A549 (cell line): ENCODE data around the gene MTHFD2. TPM values are rescaled to one million over a fixed set of nuclear protein-coding genes. Genes with fewer than 3 reads are reported as not detected.

Experiments
- ATAC-seq, 2 experiments: fragments of 200-7000 bp in 1 of 2; fragments of >200 bp in 1 of 2; cut with Nextera tagmentation in 1 of 2; cut with Tn5 transposase in 1 of 2; 3 replicates each; pipeline versions ENCODE4 v1.8.0 to v1.9.1; 2018 to 2020; ENCODE audit warnings: mild to moderate bottlenecking in 1 of 2, moderate library complexity in 1 of 2
- CTCF ChIA-PET: fragments of 300-600 bp; sonication (Branson Sonifier 250); formaldehyde crosslinking; extraction: SDS; loops from one replicate; lab custom pipeline; 2021; ENCODE audit warnings: antibody characterized with exemption, inconsistent platforms; lab: Yijun Ruan, JAX
- POLR2A ChIA-PET: fragments of 350-600 bp; formaldehyde crosslinking; extraction: SDS; loops from one replicate; lab custom pipeline; 2021; ENCODE audit warnings: antibody characterized with exemption, inconsistent platforms; lab: Yijun Ruan, JAX
- DNase-seq, 2 experiments: peaks; one replicate each; pipeline versions ENCODE4 v3.0.0 to v3.0.0-alpha.2; 2011 to 2016; ENCODE audit warnings: low read depth in 1 of 2, low spot score in 1 of 2
- FAIRE-seq: peaks from 2 replicates; lab custom pipeline; 2011; peaks lifted over from hg19 to GRCh38; lab: Jason Lieb, UNC
- H3K27ac ChIP-seq, 2 experiments: fragments of >200 bp; sonication (Bioruptor Twin); formaldehyde crosslinking; 3 replicates each; pipeline ENCODE4 v1.5.1; 2016 to 2017
- H3K4me1 ChIP-seq: fragments of >200 bp; sonication (Bioruptor Twin); formaldehyde crosslinking; 3 replicates; pipeline ENCODE4 v1.6.1; 2016
- H3K4me2 ChIP-seq: fragments of >200 bp; sonication (Bioruptor Twin); formaldehyde crosslinking; 3 replicates; pipeline ENCODE4 v1.6.1; 2016
- H3K4me3 ChIP-seq: fragments of >200 bp; sonication (Bioruptor Twin); formaldehyde crosslinking; 3 replicates; pipeline ENCODE4 v1.5.1; 2016
- H3K9me3 ChIP-seq: fragments of >200 bp; sonication (Bioruptor Twin); formaldehyde crosslinking; 3 replicates; pipeline ENCODE4 v1.6.1; 2016
- CHD4 ChIP-seq: fragments of 200-600 bp; sonication (generic); IDR thresholded peaks from 2 replicates; pipeline ENCODE4 v1.6.1; 2016; ENCODE audit warnings: antibody characterized with exemption, mild to moderate bottlenecking, borderline replicate concordance
- EHMT2 ChIP-seq: fragments of 200-600 bp; sonication (generic); IDR thresholded peaks from 2 replicates; pipeline ENCODE4 v1.6.1; 2016; ENCODE audit warnings: antibody characterized with exemption, low read depth, mild to moderate bottlenecking, moderate library complexity
- EP300 ChIP-seq, 2 experiments: fragments of >200 bp; sonication (Bioruptor Twin); formaldehyde crosslinking; IDR thresholded peaks; 2 replicates in 1 of 2; 3 replicates in 1 of 2; pipeline ENCODE4 v1.6.1; 2016 to 2017
- FOSB ChIP-seq: fragments of 250-450 bp; sonication (Bioruptor Pico); IDR thresholded peaks from 2 replicates; pipeline ENCODE4 v1.5.0; 2020; ENCODE audit warnings: mild to moderate bottlenecking, moderate library complexity
- FOSL2 ChIP-seq, 2 experiments: fragments of 450-650 bp in 1 of 2; fragments of >200 bp in 1 of 2; sonication (Bioruptor Twin) in 1 of 2; formaldehyde crosslinking; IDR thresholded peaks; 2 replicates each; pipeline versions ENCODE4 v1.5.0 to v1.6.1; 2016 to 2020; ENCODE audit warnings: mild to moderate bottlenecking in 1 of 2, moderate library complexity in 1 of 2
- HES2 ChIP-seq: fragments of >200 bp; sonication (Bioruptor Twin); formaldehyde crosslinking; IDR thresholded peaks from 2 replicates; pipeline ENCODE4 v1.6.1; 2016
- HEYL ChIP-seq: fragments of 250-450 bp; sonication (Bioruptor Pico); IDR thresholded peaks from 2 replicates; pipeline ENCODE4 v1.8.0; 2021; ENCODE audit warnings: mild to moderate bottlenecking, moderate library complexity
- HMGXB4 ChIP-seq: fragments of 250-450 bp; sonication (Bioruptor Pico); IDR thresholded peaks from 2 replicates; pipeline ENCODE4 v1.5.0; 2021; ENCODE audit warnings: mild to moderate bottlenecking, moderate library complexity, borderline replicate concordance
- HOXA7 ChIP-seq: fragments of 250-450 bp; sonication (Bioruptor Pico); IDR thresholded peaks from 2 replicates; pipeline ENCODE4 v1.5.0; 2020; ENCODE audit warnings: mild to moderate bottlenecking, moderate library complexity
- HOXB13 ChIP-seq: fragments of 250-450 bp; sonication (Bioruptor Pico); IDR thresholded peaks from 2 replicates; pipeline ENCODE4 v1.5.0; 2020; ENCODE audit warnings: low read depth, mild to moderate bottlenecking, moderate library complexity
- HOXB5 ChIP-seq: fragments of 250-450 bp; sonication (Bioruptor Pico); IDR thresholded peaks from 2 replicates; pipeline ENCODE4 v1.5.0; 2020; ENCODE audit warnings: mild to moderate bottlenecking, moderate library complexity
- JUN ChIP-seq, 2 experiments: fragments of >200 bp; sonication (Bioruptor Twin); formaldehyde crosslinking; IDR thresholded peaks; 2 replicates in 1 of 2; 3 replicates in 1 of 2; pipeline ENCODE4 v1.6.1; 2016 to 2017
- JUNB ChIP-seq: fragments of >200 bp; sonication (Bioruptor Twin); formaldehyde crosslinking; IDR thresholded peaks from 2 replicates; pipeline ENCODE4 v1.6.1; 2016
- KDM1A ChIP-seq: fragments of 200-600 bp; sonication (generic); IDR thresholded peaks from 2 replicates; pipeline ENCODE4 v1.6.1; 2016; ENCODE audit warnings: low read depth, mild to moderate bottlenecking
- MAFK ChIP-seq: fragments of 450-650 bp; IDR thresholded peaks from 2 replicates; pipeline ENCODE4 v1.6.1; 2014; ENCODE audit not compliant: partially characterized antibody
- MAX ChIP-seq: IDR thresholded peaks from 2 replicates; pipeline ENCODE4 v1.6.1; 2012
- NR3C1 ChIP-seq: fragments of >200 bp; sonication (Bioruptor Twin); formaldehyde crosslinking; IDR thresholded peaks from 3 replicates; pipeline ENCODE4 v1.6.1; 2017
- PBX3 ChIP-seq: IDR thresholded peaks from 2 replicates; pipeline ENCODE4 v1.6.1; 2012
- POLR2A ChIP-seq: IDR thresholded peaks from 2 replicates; pipeline ENCODE4 v1.6.1; 2012; ENCODE audit warnings: mild to moderate bottlenecking, low read length
- RCOR1 ChIP-seq: fragments of 150-350 bp; IDR thresholded peaks from 2 replicates; pipeline ENCODE4 v1.6.1; 2014; ENCODE audit warnings: antibody characterized with exemption, low read length, low read depth
- RNF2 ChIP-seq: fragments of 200-600 bp; sonication (generic); IDR thresholded peaks from 2 replicates; pipeline ENCODE4 v1.6.1; 2016; ENCODE audit warnings: low read depth, mild to moderate bottlenecking, antibody characterized with exemption, moderate library complexity, borderline replicate concordance
- SMC3 ChIP-seq: fragments of >200 bp; sonication (Bioruptor Twin); formaldehyde crosslinking; IDR thresholded peaks from 3 replicates; pipeline ENCODE4 v1.6.1; 2018; ENCODE audit warnings: inconsistent platforms
- SREBF2 ChIP-seq: fragments of 450-650 bp; IDR thresholded peaks from 2 replicates; pipeline ENCODE4 v1.6.1; 2014; ENCODE audit warnings: mild to moderate bottlenecking, moderate library complexity
- TFCP2L1 ChIP-seq: fragments of 250-450 bp; sonication (Bioruptor Pico); IDR thresholded peaks from 2 replicates; pipeline ENCODE4 v1.5.0; 2021; ENCODE audit warnings: mild to moderate bottlenecking
- TP53 ChIP-seq: fragments of 250-450 bp; sonication (Bioruptor Pico); IDR thresholded peaks from 2 replicates; pipeline ENCODE4 v1.5.0; 2021; ENCODE audit warnings: mild to moderate bottlenecking, moderate library complexity
- ZC3H11A ChIP-seq: fragments of 450-650 bp; IDR thresholded peaks from 2 replicates; pipeline ENCODE4 v1.6.1; 2014; ENCODE audit warnings: antibody characterized with exemption, mild to moderate bottlenecking
- ZFP36 ChIP-seq: fragments of 450-650 bp; IDR thresholded peaks from 2 replicates; pipeline ENCODE4 v1.6.1; 2014; ENCODE audit warnings: borderline replicate concordance; ENCODE audit not compliant: partially characterized antibody
- ZNF302 ChIP-seq: fragments of 250-450 bp; sonication (Bioruptor Pico); IDR thresholded peaks from 2 replicates; pipeline ENCODE4 v1.9.0; 2021; ENCODE audit warnings: inconsistent platforms, mild to moderate bottlenecking, moderate library complexity
- WGBS: methylation state at CpG from one replicate; pipeline ENCODE4 v1.1.6; 2017; ENCODE audit errors: missing lambda C conversion rate; 5-methylcytosine and 5-hydroxymethylcytosine counted together
- polyA plus RNA-seq, 4 experiments: library from polyadenylated mRNA; depleted of rRNA in 3 of 4; stranded (reverse); fragments of >200 nt; fragmentation: RNase III in 1 of 4; extraction: RNeasy Plus Mini Kit Qiagen cat#74134 plus additional on column Dnase treatment in 1 of 4; gene quantifications; 2 replicates in 3 of 4; 3 replicates in 1 of 4; pipeline ENCODE4 v1.2.3, GENCODE V29; 2011 to 2017

MTHFD2 gene
- polyA plus RNA-seq, 2 of the 4 experiments (the other 2 are of a cell fraction) = 149 to 608 TPM

GRCh38 chr2:74201196-74201595 lies 2.8 kb downstream of the MTHFD2 start:
- H3K4me2 ChIP-seq = peak overlapping the region; percentile 91
- H3K27ac ChIP-seq = no peak overlapping the region
- CTCF ChIA-PET = interaction anchor here (0.6 to 1.7 kb wide), 2 partner anchors 134 to 421 kb away, joined by 4 read pairs; no protein-coding TSS in a partner anchor

GRCh38 chr2:74201596-74201995 lies 3.2 kb downstream of the MTHFD2 start:
- POLR2A ChIA-PET = no interaction called here
- TF ChIP-seq HEYL (CRISPR knock-in tag) (no peak), JUN (IDR thresholded peaks at IDR 0.05) (0 out of 5 replicates have a peak, but pooled peaks of 1 of the 2 experiments have one; percentile 1), HOXA7 (0 out of 2 replicates have a peak, but pooled peaks have one; percentile 46), HOXB5 (CRISPR knock-in tag) (no peak), CHD4 (no peak), TFCP2L1 (CRISPR knock-in tag) (no peak), PBX3 (no peak), MAX (no peak), FOSL2 (IDR thresholded peaks at IDR 0.05) (no peak), FOSL2 (CRISPR knock-in tag; IDR thresholded peaks at IDR 0.05) (no peak)
- TF ChIP-seq, all 56 proteins: peak for 2
- CTCF ChIA-PET = interaction anchor here (1.7 kb wide), 1 partner anchor 134 kb away, joined by 4 read pairs; no protein-coding TSS in a partner anchor
- Histone ChIP-seq H3K4me2 (peak overlapping the region; percentile 91), H3K27ac (no peak overlapping the region), H3K4me1 (peaks cover 70% of the 10 kb centered on the region), H3K4me3 (peak overlapping the region; percentile 94; the same call in 1 of the 3 replicates), H3K9me3 (no peaks in the 10 kb centered on the region)
- no peak for FAIRE-seq
- ATAC-seq = no peak
- DNase-seq = no peak
- 39% methylated on average over 1 of the region's 1 CpG for WGBS

More at GRCh38 chr2:74201196-74201595, 2.8 kb downstream of the MTHFD2 start:
- POLR2A ChIA-PET = no interaction called here
- Histone ChIP-seq H3K4me3 (peak overlapping the region; percentile 94; the same call in 2 of the 3 replicates), H3K4me1 (peaks cover 67% of the 10 kb centered on the region), H3K9me3 (no peaks in the 10 kb centered on the region)
- TF ChIP-seq HEYL (CRISPR knock-in tag) (no peak), JUN (IDR thresholded peaks at IDR 0.05) (0 out of 5 replicates have a peak, but pooled peaks of 1 of the 2 experiments have one; percentile 21), JUNB (no peak), TP53 (CRISPR knock-in tag) (no peak)
- WGBS = 89% methylated on average over 3 of the region's 3 CpGs
- DNase-seq (no peak), ATAC-seq (no peak), FAIRE-seq (no peak)

GRCh38 chr2:74204436-74204835 lies 6.0 kb downstream of the MTHFD2 start:
- no peaks in the 10 kb centered on the region for H3K9me3 ChIP-seq
- DNase-seq (no peak), FAIRE-seq (no peak), ATAC-seq (no peak)
- no peak overlapping the region for H3K4me3 ChIP-seq
- peak overlapping the region; percentile 30; the same call in 1 of the 3 replicates for H3K4me2 ChIP-seq
- H3K4me1 ChIP-seq = peaks cover 63% of the 10 kb centered on the region
- TF ChIP-seq KDM1A = no peak
- 93% methylated on average over 3 of the region's 3 CpGs for WGBS
- ChIA-PET POLR2A (interaction anchor here (1.0 to 1.6 kb wide), 2 partner anchors 10 to 26 kb away, joined by 5 to 6 read pairs; partner anchors contain the start of gene MOB1A), CTCF (interaction anchor here (0.6 to 1.7 kb wide), 5 partner anchors 10 to 57 kb away, joined by 3 to 4 read pairs (median 3); partner anchors contain the start of gene BOLA3)
- no peak overlapping the region for H3K27ac ChIP-seq

- Histone ChIP-seq H3K4me1 (peaks cover 62% of the 10 kb centered on the region), H3K9me3 (no peaks in the 10 kb centered on the region), H3K27ac (no peak overlapping the region), H3K4me2 (peak overlapping the region; percentile 30), H3K4me3 (no peak overlapping the region)
- ChIA-PET CTCF (interaction anchor here (0.6 to 1.7 kb wide), 5 partner anchors 9 to 44 kb away, joined by 3 to 4 read pairs (median 3); partner anchors contain the start of gene MOB1A), POLR2A (interaction anchor here (1.0 to 1.6 kb wide), 2 partner anchors 9 to 27 kb away, joined by 5 to 6 read pairs; partner anchors contain the start of gene MOB1A)
- DNase-seq = no peak
- no peak for FAIRE-seq
- TF ChIP-seq FOSB (CRISPR knock-in tag) = no peak
- TF ChIP-seq HES2 = no peak
- TF ChIP-seq MAX = no peak
- no peak for TF ChIP-seq POLR2A
- no peak for TF ChIP-seq RCOR1
- no peak for TF ChIP-seq MAFK
- no peak for TF ChIP-seq SMC3
- TF ChIP-seq RNF2 = no peak
- no peak for TF ChIP-seq EP300 (IDR thresholded peaks at IDR 0.05)
- TF ChIP-seq ZC3H11A = no peak
- TF ChIP-seq JUN (IDR thresholded peaks at IDR 0.05) = no peak
- no peak for TF ChIP-seq ZFP36
- no peak for TF ChIP-seq HMGXB4 (CRISPR knock-in tag)
- TF ChIP-seq SREBF2 = no peak
- TF ChIP-seq TP53 (CRISPR knock-in tag) = no peak
- TF ChIP-seq ZNF302 (CRISPR knock-in tag) = no peak
- no peak for TF ChIP-seq NR3C1
- TF ChIP-seq HOXB13 (CRISPR knock-in tag) = no peak
- no peak for TF ChIP-seq EHMT2
- WGBS = 79% methylated on average over 5 of the region's 5 CpGs
- ATAC-seq = no peak; a peak in 1 of 6 replicates
These were observed 6.7 kb downstream of the MTHFD2 start for GRCh38 chr2:74205113-74205512.
